HG02798 (cell line): ENCODE data around the gene FGF23.

Experiments used
- ATAC-seq: cut with Tn5 transposase; IDR thresholded peaks from one replicate; pipeline ENCODE4 v1.9.1; 2021; ENCODE audit warnings: mild to moderate bottlenecking; ENCODE audit not compliant: unreplicated experiment, poor library complexity

Gene FGF23

DNA sequence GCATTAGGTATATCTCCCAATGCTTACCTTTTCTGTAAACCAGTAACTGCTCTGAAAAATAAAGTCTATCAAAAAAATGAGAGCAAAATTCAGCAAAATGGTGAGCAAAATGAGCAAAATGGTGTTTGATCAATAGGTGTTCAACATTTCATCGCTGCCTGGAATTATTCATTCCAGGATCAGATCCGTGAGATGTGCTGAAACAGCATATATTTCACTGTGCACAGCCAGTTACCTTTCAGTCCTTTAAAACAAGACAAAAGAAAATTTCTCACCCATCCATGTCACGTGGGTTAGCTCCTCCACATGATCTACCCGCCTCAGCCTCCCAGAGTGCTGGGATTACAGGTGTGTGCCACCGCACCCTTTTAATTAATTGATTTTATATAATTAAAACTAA is 8.1 kb upstream of the FGF23 start:
- no peak for ATAC-seq

DNA sequence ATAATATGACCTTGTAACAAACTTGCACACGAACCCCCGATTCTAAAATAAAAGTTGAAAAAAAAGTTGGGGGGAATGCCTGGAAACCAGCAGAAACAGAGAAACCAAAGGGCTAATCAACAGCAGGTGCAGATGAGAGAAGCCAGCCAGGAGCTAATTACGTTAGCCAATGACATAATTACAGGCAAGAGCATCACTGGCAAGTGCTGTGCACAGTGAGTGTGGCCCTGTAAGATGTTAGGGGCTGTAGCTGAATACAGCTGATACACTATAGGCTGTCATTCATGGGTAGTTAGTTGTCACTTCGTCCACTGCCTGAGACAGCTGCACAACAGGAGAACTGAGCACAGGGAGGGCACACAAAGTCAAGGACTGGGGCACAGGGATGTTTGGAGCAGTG is 7.3 kb upstream of the FGF23 start:
- no peak for ATAC-seq

DNA sequence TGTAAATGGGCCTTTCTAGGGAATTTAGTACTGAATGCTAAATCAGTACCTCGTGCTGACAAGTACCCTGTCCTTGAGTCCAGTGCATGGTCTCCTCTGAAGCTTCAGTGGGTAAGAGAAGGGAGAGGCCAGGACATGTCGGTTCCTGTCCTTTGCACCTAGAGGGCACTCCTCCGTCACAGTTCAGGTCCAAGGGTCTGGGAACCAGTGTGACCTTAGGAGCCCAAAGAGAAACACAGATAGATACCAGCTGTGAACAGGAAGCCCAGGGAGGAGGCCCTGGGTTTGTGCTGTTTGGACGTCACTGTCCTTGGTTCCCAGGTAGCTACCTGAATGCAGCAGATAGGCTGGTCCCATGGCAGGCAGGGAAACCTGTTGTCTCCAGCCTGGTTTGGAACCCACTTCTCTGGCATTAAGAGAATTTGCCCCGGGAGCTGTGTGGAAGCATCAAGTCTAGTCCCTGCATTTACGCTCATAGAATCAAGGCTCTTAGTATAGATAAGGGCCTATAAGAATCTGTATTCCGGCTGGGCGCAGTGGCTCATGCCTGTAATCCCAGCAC is 3.9 kb upstream of the FGF23 start:
- no peak for ATAC-seq

DNA sequence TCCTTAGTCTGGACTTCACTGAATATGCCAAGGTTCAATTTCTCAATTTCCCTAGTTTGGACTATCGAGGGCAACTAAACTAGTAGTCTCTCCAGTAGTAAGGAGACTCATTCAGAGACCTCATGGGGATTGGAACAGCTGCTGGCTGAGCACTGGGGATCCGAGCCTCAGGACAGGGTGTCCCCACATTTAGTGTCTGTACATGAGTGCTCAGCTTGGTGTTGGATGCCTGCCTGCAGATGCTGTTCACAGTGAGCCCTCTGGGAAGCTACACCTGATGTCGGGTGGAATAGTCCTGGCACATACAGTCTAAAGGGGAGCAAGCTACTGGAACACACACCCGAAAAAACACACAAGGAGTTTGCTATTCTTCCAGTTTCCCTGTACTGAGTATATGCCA is 820 bp upstream of the FGF23 start:
- no peak for ATAC-seq

DNA sequence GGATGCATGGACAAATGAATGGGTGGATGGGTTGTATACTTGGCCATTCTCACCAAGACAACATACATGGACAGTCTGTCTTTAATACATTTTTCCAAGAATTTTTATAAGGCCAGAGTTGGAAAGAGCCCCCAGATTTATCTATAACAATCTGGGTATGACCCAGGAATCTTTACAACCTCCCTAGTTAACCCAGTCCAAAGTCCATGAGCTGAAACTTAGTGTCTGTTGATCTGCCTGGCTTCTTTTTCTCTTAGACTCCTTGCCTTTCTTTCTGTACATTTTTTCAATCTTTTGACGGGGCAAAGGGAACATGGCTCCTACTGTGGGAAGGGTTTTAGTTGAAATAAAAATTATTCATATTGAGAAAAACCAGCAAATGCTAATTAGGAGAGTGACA is 740 bp downstream of the FGF23 start:
- ATAC-seq = no peak

DNA sequence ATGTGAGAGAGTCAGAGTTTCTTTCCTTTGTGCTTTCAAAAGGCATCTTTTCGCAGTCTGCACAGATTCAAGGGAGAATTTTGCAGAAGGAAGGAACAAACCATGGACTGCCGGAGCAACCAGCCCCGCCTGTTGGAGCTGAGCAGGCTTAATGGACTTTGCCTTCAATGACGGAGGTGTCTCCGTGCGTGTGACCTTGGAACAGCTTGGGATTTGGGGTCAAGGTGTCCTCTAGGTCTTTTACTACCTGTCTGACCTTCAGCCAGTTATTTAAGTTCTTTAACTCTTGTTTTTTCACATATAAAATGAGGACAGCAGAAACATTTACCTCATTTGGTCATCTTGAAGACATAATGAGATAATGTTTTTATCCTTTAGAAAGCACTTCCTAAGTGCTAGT is 4.1 kb downstream of the FGF23 start:
- no peak for ATAC-seq

DNA sequence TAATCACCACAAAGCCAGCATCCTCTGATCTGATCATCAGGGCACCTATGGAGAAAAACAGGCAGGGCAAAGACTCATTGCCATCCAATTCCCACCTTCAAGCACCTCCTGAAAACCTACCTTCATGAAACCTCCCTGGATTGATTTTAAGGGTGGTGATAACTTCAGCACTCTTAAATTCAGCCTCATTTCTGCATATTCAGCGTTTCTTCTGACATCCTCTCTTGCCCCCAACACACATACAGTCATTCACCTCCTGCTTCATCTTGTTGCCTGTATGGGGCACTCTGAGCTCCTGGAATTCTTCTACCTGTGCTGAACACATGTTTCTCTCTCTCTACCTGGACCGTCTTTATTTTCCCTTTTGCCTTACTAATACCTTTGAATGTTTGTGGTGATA is 6.9 kb downstream of the FGF23 start:
- ATAC-seq = no peak

DNA sequence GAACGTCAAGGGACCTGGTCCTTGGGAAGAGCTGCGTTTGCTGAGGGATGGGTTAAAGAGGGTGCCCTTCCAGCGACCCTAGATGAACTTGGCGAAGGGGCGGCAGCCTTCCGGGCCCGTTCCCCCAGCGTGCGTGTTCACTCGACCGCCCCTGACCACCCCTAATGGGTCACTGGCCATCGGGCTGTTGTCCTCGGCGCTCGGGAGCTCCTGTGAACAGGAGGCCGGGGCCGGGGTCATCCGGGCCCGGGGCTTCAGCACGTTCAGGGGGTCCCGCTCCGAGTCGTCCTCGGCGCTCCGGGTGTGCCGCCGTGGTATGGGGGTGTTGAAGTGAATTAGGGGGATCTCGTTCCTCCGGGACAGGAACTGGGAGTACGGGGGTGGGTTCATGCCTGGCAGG is 9.2 kb downstream of the FGF23 start:
- no peak for ATAC-seq

DNA sequence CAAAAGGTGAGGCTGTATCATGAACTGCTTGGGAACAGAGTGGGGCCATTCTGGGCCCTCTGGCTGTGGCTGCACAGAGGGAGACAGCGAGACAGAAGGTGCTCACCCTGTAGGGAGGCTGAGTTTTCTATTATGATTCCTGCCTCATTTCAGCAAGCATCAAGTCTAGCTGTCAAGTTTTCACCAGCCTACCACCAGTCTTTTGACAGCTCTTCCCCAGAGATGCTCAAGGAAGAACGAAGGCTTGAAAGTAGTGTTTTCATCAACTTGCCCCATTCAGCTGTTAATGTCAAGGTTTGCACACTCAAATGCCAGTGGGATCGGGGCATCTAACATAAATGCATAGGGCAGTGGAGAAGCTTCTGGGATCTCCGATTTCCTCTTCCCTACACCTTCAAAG is 10.0 kb downstream of the FGF23 start:
- ATAC-seq = no peak

DNA sequence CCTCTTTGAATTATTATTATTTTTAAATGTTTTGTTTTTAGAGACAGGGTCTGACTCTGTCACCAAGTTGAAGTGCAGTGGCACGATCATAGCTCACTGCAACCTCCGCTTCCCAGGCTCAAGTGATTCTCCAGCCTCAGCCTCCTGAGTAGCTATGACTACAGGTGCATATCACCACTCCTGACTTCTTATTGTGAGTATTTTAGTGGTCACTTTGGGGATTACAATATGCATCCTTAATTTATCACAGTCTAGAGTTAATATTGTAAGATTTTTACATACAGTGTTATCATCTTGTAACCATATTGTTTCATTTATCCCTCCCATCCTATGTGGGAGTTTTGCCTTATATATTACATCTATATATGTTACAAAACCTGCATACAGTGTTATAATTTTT is 13.4 kb downstream of the FGF23 start:
- no peak for ATAC-seq

DNA sequence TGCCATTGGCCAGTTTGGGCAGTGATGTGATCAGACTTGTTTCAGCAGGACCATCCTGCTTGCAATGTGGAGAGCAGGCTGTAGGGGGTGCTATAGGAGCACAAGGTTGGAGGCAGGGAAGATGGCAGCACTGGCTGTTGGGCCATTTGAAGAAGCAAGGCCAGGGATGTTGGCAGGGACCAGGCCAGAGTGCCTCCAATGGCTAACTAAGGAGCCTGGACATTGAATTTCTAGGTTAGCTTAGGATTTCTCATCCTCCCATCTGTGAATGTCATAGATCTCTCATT is 23.5 kb downstream of the FGF23 start:
- no peak for ATAC-seq

DNA sequence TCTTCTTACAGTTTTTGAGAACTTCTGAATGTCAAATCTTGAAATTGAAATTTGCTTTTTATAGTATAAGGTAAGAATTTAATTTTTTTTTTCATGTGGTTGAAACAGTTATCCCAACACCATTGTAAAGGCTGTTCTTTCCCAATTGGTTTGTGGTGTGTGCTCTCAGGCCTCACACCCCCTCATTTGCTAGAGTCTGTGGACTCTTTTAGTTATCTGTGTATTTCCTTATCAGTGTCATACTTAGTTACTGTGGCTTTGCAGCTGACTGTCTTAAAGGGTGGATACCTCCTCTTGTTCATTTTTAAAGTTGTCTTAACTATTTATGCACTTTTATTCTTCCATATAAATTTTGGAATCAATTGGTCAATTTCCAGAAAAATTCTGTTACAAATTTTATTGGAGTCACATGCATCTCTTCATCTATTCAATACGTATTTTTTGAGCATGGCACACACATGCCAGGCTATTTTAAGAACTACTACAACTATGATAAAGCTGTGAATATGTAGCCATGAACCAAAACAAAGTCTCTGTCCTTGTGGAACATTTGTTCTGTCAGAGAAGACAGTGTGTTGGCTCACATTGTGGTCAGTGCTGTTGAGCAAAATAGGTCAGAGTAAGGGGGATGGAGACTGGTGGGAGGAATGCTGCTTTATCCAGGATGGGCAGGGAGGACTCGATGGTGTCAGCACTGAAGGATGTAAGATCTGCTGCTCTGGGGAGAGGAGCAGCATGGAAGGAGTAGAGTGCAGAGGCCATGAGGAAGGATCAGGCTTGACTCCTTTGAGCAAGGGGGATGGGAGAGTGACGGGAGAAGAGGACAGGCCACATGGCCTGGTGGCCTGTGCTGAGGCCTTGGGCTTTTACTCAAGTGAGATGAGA is 24.1 kb downstream of the FGF23 start:
- no peak for ATAC-seq

DNA sequence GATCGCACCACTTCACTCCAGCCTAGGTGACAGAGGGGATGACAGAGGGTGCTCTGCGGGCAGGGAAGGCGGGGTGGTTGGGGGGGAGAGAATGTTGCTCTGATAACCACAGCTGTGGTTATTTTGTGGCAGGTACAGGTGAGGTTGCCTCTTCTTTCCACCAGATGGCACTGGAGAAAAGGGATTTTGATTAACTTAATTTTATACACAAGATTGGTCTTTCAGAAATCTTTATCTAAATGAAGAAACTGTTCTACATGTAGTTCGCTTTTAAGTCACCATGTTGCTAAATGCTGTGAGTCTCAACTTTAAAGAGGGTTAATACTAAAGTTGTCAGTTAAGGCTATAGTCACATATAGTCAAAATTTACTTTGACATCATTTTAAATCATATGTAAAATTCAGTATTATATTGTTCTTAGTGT is 25.7 kb downstream of the FGF23 start:
- ATAC-seq = no peak

DNA sequence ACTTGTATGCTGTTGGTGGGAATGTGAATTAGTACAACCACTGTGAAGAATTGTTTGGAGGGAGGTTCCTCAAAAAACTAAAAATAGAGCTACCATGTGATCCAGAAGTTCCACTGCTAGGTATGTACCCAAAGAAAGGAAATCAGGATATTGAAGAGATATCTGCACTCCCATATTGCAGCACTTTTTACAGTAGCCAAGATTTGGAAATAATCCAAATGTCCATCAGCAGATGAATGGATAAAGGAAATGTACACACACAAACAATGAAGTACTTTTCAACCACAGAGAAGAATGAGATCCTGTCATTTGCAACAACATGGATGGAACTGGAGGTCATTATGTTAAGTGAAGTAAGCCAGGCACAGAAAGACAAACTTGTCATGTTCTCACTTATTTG is 32.6 kb downstream of the FGF23 start:
- ATAC-seq = no peak

DNA sequence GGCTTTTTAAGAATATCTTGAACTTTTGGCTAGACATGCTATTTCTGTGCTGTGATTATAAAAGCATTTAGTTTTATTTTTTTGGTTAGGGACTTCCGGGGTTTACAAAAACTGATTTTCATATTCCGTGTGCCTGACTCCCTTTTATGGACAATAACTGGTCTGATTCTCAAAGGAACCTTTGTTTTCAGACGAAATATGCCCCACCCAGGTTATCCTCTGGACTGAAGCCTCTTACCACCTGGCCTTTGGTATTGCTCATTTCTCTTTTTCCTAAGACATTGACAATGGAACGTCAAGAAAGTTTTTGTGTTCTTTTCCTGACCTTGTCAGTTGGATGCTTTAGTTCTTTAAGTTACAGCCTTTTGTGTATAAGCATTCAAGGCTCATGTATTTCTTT is 47.7 kb downstream of the FGF23 start:
- no peak for ATAC-seq

DNA sequence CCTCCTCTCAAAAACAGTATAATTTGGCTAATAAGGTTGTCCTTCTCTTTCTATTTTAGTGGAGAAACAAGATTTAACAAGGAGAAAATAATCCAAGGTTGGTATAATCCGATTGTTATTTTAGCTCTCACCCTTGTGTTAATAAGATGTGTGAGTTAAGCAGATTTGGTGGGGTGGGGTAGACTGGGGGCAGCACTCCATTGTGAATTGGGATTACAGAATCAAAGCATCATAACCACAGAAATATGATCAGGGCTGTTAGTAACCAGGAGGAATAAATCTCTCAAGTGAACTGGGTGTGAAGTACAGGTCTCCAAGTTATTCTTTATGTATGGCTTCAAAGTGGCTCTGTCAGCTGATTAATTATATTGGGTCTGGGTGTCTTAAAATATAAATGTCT is 48.3 kb downstream of the FGF23 start:
- ATAC-seq = no peak

DNA sequence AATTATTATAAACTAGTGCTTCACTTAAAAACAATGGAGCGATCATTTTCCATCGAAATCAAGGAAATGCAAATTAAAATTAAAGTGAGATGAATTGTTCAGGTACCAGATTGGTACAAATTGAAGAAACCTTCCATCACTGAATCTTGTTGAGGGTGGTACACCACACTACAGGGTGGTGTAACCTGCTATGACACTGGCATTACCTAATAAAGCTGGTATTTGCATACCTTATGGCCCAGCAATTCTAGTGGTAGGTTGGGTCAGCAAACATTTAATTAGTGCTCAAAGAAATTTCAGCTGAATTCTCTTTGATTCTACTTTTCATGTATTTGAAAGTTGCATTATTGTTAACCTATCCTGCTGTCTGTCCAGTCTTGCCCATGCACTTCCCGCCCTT is 49.3 kb downstream of the FGF23 start:
- no peak for ATAC-seq

DNA sequence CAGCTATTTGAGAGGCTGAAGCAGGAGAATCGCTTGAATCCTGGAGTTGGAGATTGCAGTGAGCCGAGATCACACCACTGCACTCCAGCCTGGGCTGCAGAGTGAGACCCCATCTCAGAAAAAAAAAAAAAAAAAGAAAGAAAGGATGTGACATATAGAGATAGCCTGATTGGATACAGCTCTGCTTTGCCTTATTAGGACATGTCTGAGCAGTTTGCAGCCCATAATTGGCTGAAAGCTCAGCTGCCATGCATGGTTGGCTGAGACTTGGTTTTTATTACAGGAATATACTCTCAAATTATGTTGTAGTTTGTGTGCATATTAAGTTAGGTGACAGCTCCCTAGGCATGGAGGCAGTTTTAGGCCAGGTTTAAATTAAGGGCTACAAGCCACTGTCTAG is 52.2 kb downstream of the FGF23 start:
- ATAC-seq = no peak

DNA sequence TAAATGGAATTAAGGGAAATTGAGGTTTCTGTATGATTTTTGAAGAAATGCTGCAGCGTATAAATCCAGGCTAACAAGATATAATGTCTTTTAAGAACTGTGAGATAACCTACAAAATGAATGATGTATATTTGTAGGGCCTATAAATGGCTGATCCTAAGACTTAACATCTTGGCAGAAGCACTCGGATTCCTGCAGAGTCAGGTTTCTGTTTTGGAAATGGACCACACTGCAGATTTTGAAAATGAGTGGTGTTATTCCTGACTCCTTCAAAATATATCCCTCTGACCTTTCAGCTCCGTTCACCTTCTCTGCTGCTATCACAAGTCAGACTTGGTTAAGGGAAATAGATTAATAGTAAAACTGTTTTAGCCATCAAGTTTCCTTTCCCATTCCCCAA is 53.5 kb downstream of the FGF23 start:
- no peak for ATAC-seq

DNA sequence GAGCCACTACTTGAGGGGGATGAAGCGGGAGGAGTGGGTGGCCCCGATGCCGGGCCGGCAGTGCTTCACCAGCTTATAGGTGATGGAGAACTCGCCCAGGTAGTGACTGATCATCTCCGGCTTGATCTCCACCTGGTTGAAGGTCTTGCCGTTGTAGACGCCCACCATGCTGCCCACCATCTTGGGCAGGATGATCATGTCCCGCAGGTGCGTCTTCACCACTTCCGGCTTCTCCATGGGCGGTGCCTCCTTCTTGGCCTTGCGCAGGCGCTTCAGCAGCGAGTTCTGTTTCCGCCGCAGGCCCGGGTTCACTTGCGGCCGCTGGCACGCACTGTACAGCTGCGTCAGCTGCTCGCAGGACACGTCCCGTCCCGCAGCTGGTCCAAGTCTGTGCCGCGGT is 55.1 kb downstream of the FGF23 start:
- no peak for ATAC-seq

DNA sequence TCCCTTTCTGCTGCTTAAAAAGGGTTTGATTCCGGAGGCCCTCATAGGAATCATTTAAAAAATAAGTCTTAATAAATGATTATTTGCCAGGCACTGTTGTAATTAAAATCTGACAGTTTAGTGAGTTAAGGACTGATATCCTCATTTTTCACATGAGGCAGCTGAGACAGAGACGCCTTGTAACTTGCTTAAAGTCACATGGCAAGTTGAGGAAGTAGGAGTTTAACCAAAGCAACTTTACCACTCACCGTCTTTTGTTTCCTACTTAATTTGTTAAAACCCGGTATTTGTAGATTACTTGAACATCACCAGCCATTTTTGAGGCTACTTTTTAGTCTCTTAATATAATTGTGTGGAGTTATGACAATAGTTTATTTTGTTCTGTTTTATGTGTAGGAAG is 56.1 kb downstream of the FGF23 start:
- no peak for ATAC-seq

DNA sequence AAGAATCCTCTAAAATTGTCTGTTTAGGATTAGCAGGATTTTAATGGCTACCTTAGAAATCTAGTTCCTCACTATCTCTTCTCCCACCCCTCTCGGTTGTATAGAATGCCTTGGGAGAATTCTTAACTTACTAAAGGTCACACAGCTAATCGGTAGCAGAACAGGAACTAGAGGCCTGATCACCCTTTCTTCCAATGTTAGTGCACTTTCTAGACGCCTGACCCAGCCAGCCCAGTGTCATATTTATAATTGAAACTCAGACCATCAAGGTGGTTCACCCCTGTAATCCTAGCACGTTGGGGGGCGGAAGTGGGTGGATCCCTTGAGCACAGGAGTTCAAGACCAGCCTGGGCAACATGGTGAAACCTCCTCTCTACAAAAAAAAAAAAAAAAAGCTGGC is 56.8 kb downstream of the FGF23 start:
- ATAC-seq = no peak
